GM21529 (cell line): ENCODE results near the gene STRBP.
"Not testable (repeated sequence)": the region's sequence is repeated elsewhere in the genome, so short reads cannot be mapped to it uniquely, and the experiment has no call there.

Experiments used
- ATAC-seq: cut with Tn5 transposase; IDR thresholded peaks from one replicate; pipeline ENCODE4 v1.9.1; 2021; ENCODE audit not compliant: unreplicated experiment

Gene STRBP

GRCh38 chr9:123268465-123269259 is at the start of gene STRBP:
Gene STRBP (minus strand): TSS chr9:123268586. CDS start chr9:123184134, 84,452 bp downstream.
- ATAC-seq = peak; percentile 90

GRCh38 chr9:123316053-123316718 is 47.8 kb upstream of the STRBP start:
- ATAC-seq = no peak

GRCh38 chr9:123315635-123316034 is 47.2 kb upstream of the STRBP start:
- ATAC-seq = no peak

GRCh38 chr9:123314617-123315016 is 46.2 kb upstream of the STRBP start:
- no peak for ATAC-seq

- no peak for ATAC-seq
These were observed 44.0 kb upstream of the STRBP start for GRCh38 chr9:123312306-123312877.

GRCh38 chr9:123311250-123311752 is 42.9 kb upstream of the STRBP start:
- no peak for ATAC-seq

- ATAC-seq = no peak
These were observed 42.3 kb upstream of the STRBP start for GRCh38 chr9:123310551-123311249.

- ATAC-seq = no peak
These were observed 41.2 kb upstream of the STRBP start for GRCh38 chr9:123309611-123310010.

GRCh38 chr9:123305879-123306278 is 37.5 kb upstream of the STRBP start:
- ATAC-seq = no peak

- ATAC-seq = no peak
These were observed 35.9 kb upstream of the STRBP start for GRCh38 chr9:123304340-123304691.

- ATAC-seq = no peak
These were observed 34.2 kb upstream of the STRBP start for GRCh38 chr9:123302348-123303214.

GRCh38 chr9:123301936-123302335 is 33.5 kb upstream of the STRBP start:
- ATAC-seq = not testable (repeated sequence)

- ATAC-seq = no peak
These were observed 32.2 kb upstream of the STRBP start for GRCh38 chr9:123300554-123300953.

GRCh38 chr9:123299558-123300126 is 31.3 kb upstream of the STRBP start:
- ATAC-seq = no peak

- ATAC-seq = no peak
These were observed 27.8 kb upstream of the STRBP start for GRCh38 chr9:123296174-123296573.

- ATAC-seq = no peak
These were observed 23.4 kb upstream of the STRBP start for GRCh38 chr9:123291736-123292135.

- ATAC-seq = no peak
These were observed 22.4 kb upstream of the STRBP start for GRCh38 chr9:123290764-123291163.

GRCh38 chr9:123287639-123288038 is 19.3 kb upstream of the STRBP start:
- ATAC-seq = no peak

GRCh38 chr9:123286324-123286723 is 17.9 kb upstream of the STRBP start:
- ATAC-seq = no peak

GRCh38 chr9:123284656-123285055 is 16.3 kb upstream of the STRBP start:
- no peak for ATAC-seq
